Head of caudate nucleus (tissue), 42 donors: Measurements from ENCODE around the gene PYHIN1.
"Not testable (repeated sequence)": the region's sequence is repeated elsewhere in the genome, so short reads cannot be mapped to it uniquely, and the experiment has no call there.

Experiments
- DNase-seq, 42 donors: peaks; one replicate each; pipeline versions ENCODE4 v3.0.0 to v3.0.0-alpha.2; 2020 to 2021; ENCODE audit warnings: mixed read lengths in 7 of 42
- intact Hi-C: fragments of 100-400 bp; cut with DNase I; formaldehyde crosslinking; loops from one replicate; pipeline ENCODE4 v1.15.0; 2022

Gene PYHIN1

DNA sequence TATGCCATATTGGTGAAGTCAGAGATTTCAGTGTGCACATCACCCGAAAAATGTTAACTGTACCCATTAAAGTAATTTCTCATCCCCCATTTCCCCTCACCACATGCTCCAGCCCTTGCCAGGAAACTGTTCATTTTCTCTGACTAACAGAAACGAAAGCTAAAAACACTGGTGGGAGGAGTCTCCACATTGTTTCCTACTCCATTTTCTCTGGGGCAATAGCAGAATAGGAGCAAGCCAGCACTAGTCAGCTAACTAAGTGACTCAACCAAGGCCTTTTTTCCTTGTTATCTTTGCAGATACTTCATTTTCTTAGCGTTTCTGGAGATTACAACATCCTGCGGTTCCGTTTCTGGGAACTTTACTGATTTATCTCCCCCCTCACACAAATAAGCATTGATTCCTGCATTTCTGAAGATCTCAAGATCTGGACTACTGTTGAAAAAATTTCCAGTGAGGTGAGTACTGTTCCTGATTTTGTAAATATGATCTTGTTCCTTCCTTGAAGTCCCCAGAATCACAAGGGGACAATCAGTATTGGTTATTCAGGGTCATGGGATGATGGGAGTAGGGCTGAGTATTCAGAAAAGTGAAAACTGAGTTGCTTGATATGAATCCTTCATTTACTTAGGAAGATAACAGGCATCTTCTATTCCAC is 78.5 kb downstream of the PYHIN1 start, which contains the start of gene IFI16:
IFI16 (plus strand) TSS at position 204 of the 658 bp plus-strand sequence. CDS start 4,774 bp downstream, outside the sequence.
- peak in 14 of 42 donors; percentile 14 to 72 (median 34) for DNase-seq
- intact Hi-C loops = no loop called here

DNA sequence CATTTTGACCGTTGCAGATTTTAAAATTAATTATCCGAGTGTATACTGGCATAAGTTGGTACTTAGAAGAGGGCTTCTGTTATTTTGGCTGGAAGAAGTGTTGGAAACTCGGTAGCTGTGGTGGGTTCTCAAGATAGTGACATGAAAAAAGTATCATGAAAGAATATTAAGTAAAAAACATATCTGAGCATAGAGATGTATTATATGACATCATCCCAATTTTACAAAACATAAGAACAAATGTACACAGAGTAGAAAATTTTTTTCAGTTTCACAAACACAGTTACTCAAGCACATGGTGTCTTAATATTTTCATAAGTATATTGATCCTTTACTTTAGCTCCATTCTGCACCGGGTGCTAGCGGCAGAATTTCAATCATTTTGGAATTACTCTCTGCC is 79.0 kb downstream of the PYHIN1 start:
- intact Hi-C loops = no loop called here
- no peak for DNase-seq

DNA sequence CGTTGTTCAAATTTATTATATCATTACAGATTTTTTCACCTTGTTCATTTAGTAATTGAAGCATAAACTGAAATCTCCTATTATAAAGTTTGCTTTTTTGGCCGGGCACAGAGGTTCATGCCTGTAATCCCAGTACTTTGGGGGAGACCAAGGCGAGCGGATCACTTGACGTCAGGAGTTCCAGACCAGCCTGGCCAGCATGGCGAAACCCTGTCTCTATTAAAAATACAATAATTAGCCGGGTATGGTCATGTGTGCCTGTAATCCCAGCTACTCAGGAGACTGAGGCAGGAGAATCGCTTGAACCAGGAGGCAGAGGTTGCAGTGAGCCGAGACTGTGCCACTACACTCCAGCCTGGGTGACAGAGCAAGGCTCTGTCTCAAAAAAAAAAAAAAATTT is 79.6 kb downstream of the PYHIN1 start:
- intact Hi-C loops, DNase-seq: not testable (repeated sequence)

DNA sequence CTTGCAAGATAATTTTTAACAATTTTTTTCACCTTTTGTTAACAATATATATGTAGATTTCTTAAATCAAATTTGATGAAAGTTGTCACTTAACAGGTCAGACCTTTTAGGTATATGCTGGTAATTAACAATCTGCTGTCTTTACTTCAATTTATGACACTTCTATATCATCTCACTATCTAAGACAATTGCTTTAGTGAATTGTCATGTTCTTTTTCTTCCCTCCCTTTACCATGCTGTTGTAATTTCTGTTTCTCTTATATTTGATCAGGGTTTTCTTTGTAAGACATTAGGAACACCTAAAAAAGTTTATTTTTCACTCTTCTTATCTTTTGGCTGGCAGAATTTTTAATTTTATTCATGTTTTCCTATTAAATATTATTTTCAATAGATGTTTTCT is 80.4 kb downstream of the PYHIN1 start:
- DNase-seq = no peak
- intact Hi-C loops = no loop called here

DNA sequence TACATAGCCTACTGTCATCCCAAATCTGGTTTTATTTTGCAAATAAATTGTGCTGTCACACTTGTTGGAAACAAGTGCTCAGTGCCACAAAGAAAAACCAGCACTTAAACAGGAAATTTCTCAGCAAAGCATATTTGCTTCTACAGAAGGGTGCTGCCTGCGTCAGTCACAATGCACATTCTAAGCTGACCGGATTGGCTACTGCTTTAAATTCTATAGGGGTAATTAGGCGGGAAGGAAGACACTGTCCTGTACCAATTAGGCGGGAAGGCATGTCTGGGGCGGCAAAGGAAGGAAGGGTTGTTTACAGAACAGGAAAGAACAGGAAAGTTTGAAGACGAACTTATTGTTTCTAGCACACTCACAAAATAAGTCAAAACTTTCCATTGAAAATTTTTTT is 81.1 kb downstream of the PYHIN1 start:
- peak in 1 of 42 donors; percentile 9 for DNase-seq
- intact Hi-C loops = no loop called here

DNA sequence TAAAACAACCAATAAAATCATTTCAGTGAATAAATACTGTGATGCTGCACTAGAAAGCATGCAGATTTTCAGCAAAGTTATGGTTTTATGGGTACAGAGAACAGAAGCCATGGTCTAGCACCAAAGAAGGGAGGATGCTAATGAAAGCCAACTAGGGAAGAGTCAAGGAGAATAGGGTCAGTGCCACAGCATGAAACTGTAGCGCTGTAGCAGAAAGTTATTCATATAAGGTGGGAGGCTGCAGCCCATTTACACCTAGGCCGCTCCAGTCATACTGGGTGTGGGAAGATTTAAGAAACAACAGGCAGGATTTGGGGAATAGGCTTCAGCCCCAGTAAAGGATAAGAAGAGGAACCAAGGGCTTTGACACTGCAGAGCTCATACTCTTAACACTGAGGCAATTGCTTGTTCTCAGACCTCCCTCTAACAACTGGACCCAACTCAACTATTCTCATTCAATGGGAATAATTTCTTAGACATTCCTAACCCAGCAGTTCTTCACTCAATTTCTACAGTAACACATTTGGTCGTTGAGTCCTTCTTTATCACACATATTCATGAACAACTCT is 82.7 kb downstream of the PYHIN1 start:
- DNase-seq = no peak
- intact Hi-C loops = no loop called here

DNA sequence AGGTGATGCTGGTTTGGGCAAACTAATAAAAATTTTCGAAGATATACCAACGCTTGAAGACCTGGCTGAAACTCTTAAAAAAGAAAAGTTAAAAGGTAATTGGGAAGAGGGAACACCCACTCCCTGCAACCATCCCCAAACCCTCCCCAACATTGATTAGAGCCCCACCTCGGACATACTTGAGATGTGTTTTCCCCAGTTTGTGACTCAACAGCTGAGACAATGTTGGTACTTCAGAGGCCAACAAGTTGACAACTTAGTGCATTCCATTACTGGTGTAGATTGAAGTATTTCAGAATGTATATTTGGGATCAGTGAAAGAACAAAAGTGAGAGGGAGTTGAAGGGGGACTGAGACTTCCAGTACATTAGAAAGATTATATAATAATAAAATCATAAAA is 83.5 kb downstream of the PYHIN1 start:
- DNase-seq = no peak
- intact Hi-C loops = no loop called here

DNA sequence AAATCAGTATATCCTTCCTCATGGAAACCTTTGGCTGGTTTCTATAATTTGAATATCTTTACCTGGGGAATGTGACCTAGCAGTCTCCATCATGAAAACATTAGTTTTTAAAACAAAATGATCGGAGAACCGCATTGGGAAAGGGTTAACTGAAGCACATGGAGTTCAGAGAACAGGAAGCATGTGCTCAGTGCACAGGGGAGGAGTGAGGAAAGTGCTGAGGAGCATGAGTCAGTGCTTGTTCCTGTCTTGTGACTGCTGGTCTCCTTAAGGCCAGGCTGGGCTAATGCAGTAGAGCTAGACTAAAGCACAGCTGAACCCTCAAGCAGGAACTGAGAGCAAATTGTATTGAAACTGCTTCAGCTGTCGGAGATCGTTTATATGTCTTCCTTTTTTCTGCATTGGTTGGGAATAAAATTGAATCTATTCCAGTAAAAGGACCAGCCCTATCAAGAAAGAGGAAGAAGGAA is 84.1 kb downstream of the PYHIN1 start:
- intact Hi-C loops = no loop called here
- peak in 28 of 42 donors; percentile 11 to 69 (median 42) for DNase-seq

DNA sequence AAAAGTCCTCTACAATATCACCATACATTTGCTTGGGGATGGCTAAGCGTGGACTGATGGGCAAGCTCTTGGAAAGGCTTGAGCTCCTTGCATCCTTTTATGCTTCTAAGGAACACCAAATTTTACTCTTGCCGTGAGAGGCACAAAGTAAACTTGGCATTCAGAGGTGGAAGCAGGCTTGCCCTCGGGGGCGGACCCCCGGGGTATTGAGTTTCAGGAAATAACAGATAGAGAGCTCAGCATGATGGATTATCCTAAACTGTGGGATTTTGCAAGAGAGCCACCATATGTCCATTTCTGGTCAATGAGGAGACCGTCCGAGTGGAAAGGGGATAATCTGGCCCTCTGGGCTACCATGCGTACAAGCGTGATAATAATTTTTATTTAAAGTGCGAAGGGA is 92.4 kb downstream of the PYHIN1 start:
- intact Hi-C loops = no loop called here
- no peak for DNase-seq

DNA sequence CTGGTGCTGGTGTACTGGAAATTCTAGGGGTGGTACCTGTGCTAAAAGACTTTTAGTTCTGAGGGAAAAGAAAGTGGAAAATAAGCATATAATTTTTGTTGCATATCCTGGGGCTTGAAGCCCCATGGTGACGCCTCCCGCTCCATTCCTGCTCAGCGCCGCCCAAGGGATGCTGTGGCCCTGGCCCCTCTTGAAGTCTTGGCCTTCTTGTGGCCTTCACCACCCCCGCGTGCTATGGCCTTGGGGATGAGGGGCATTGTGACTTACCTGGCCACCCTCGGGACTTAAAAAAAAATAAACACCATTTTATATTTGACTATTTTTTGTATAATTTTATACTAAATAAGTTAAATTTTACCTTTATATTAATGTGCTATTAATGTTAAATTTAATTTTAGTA is 93.7 kb downstream of the PYHIN1 start:
- no peak for DNase-seq
- intact Hi-C loops = no loop called here
